ENCODE measurements around the gene ZNF579. TPM values are rescaled to one million over a fixed set of nuclear protein-coding genes. Genes with fewer than 3 reads are reported as not detected.

The ZNF579 gene
- total and polyA plus RNA-seq, 7 donors = 4.2 to 81.6 (median 22.9) TPM

GRCh38 chr19:55614711-55615542, 34.3 kb upstream of the ZNF579 start:
- no peak for DNase-seq
- Histone ChIP-seq H3K27ac (no peak overlapping the region), H3K9me3 (no peaks in the 10 kb centered on the region), H3K4me3 (no peak overlapping the region), H3K27me3 (ENCODE audit: insufficient read depth in 3 of 3, low read length in 2 of 3) (no peaks in the 10 kb centered on the region), H3K4me1 (peaks cover 24% of the 10 kb centered on the region), H3K36me3 (ENCODE audit: insufficient read depth in 1 of 2, low read depth in 1 of 2) (peaks cover 7 to 46% of the 10 kb centered on the region in 2 donors)
- intact Hi-C loops (cut with DNase I) = no loop called here
- WGBS, 3 donors = 95 to 97% (median 97%) methylated on average over 71 to 98 of the region's 98 CpGs
- no peak for TF ChIP-seq CTCF (IDR thresholded peaks at IDR 0.05)
- ATAC-seq = no peak

GRCh38 chr19:55613930-55614710, 33.5 kb upstream of the ZNF579 start:
- ATAC-seq = no peak
- H3K27me3 ChIP-seq (ENCODE audit: insufficient read depth in 3 of 3, low read length in 2 of 3) = no peaks in the 10 kb centered on the region
- H3K4me1 ChIP-seq = peaks cover 24% of the 10 kb centered on the region
- DNase-seq = no peak
- intact Hi-C loops (cut with DNase I) = no loop called here
- TF ChIP-seq CTCF (IDR thresholded peaks at IDR 0.05) = no peak
- WGBS, 3 donors = 92 to 95% (median 94%) methylated on average over 52 to 75 of the region's 75 CpGs
- H3K9me3 ChIP-seq = no peaks in the 10 kb centered on the region
- no peak overlapping the region for H3K27ac ChIP-seq
- H3K4me3 ChIP-seq = no peak overlapping the region
- H3K36me3 ChIP-seq (ENCODE audit: insufficient read depth in 1 of 2, low read depth in 1 of 2) = peaks cover 10 to 54% of the 10 kb centered on the region in 2 donors

- 91 to 94% (median 92%) methylated on average over 24 to 27 of the region's 27 CpGs for WGBS, 3 donors
- Histone ChIP-seq H3K27me3 (ENCODE audit: insufficient read depth in 3 of 3, low read length in 2 of 3) (no peaks in the 10 kb centered on the region), H3K4me1 (peaks cover 23% of the 10 kb centered on the region), H3K36me3 (ENCODE audit: insufficient read depth in 1 of 2, low read depth in 1 of 2) (peaks cover 10 to 58% of the 10 kb centered on the region in 2 donors), H3K27ac (peak overlapping the region; percentile 50), H3K4me3 (no peak overlapping the region), H3K9me3 (no peaks in the 10 kb centered on the region)
- intact Hi-C loops (cut with DNase I) = no loop called here
- no peak for TF ChIP-seq CTCF (IDR thresholded peaks at IDR 0.05)
- ATAC-seq = no peak
- DNase-seq = no peak
Measured at GRCh38 chr19:55613396-55613795, 32.7 kb upstream of the ZNF579 start.

GRCh38 chr19:55611983-55612645, 31.5 kb upstream of the ZNF579 start:
- TF ChIP-seq CTCF (IDR thresholded peaks at IDR 0.05) = no peak
- Histone ChIP-seq H3K4me1 (peaks cover 33% of the 10 kb centered on the region), H3K9me3 (no peaks in the 10 kb centered on the region), H3K36me3 (ENCODE audit: insufficient read depth in 1 of 2, low read depth in 1 of 2) (peaks cover 10 to 50% of the 10 kb centered on the region in 2 donors), H3K27ac (peak overlapping the region; percentile 71), H3K27me3 (ENCODE audit: insufficient read depth in 3 of 3, low read length in 2 of 3) (no peaks in the 10 kb centered on the region), H3K4me3 (peak overlapping the region; percentile 20)
- no peak for DNase-seq
- peak; percentile 19 to 49 (median 42) for ATAC-seq
- 50 to 65% (median 56%) methylated on average over 3 of the region's 3 CpGs for WGBS, 3 donors
- intact Hi-C loops (cut with DNase I) = no loop called here
